Thoracic aorta (tissue), 2 donors: ENCODE data around the gene ADCK1. TPM values are rescaled to one million over a fixed set of nuclear protein-coding genes. Genes with fewer than 3 reads are reported as not detected.

Source experiments
- ATAC-seq: fragments of 150-250 bp; one replicate; pipeline ENCODE4 v1.8.0; 2017; ENCODE audit warnings: low read depth; ENCODE audit not compliant: insufficient number of reproducible peaks, low FRiP score
- DNase-seq: peaks from one replicate; pipeline ENCODE4 v3.0.0-alpha.2; 2020; ENCODE audit warnings: low spot score
- H3K27ac ChIP-seq, 2 donors: fragments of 200-600 bp; sonication (generic); 1 replicate in 1 of 2; 2 replicates in 1 of 2; pipeline ENCODE4 v1.5.1; 2016; ENCODE audit warnings: mild to moderate bottlenecking in 2 of 2, moderate library complexity in 2 of 2
- H3K27me3 ChIP-seq: fragments of 200-600 bp; sonication (generic); replicated peaks from 2 replicates; pipeline ENCODE4 v1.6.0; 2016; ENCODE audit warnings: mild to moderate bottlenecking; ENCODE audit not compliant: insufficient read depth
- H3K36me3 ChIP-seq: fragments of 200-600 bp; sonication (generic); one replicate; pipeline ENCODE4 v1.5.1; 2016
- H3K4me1 ChIP-seq, 2 donors: fragments of 200-600 bp; sonication (generic); 1 replicate in 1 of 2; 2 replicates in 1 of 2; pipeline versions ENCODE4 v1.5.1 to v1.6.0; 2016; ENCODE audit warnings: low read depth in 2 of 2, mild to moderate bottlenecking in 1 of 2; ENCODE audit not compliant: control insufficient read depth in 1 of 2
- H3K4me3 ChIP-seq: fragments of 200-600 bp; sonication (generic); 2 replicates; pipeline ENCODE4 v1.5.1; 2016; ENCODE audit warnings: mild to moderate bottlenecking
- H3K9me3 ChIP-seq: fragments of 200-600 bp; sonication (generic); 2 replicates; pipeline ENCODE4 v1.5.1; 2016
- total RNA-seq, 2 donors: library from RNA; depleted of rRNA; stranded (reverse); fragments of >200 nt; gene quantifications; one replicate each; pipeline versions ENCODE4 v1.1.0 to v1.2.3, GENCODE V29; 2016
- TF ChIP-seq, protein P1 (sequence below): fragments of 200-600 bp; sonication (generic); IDR thresholded peaks from one replicate; pipeline ENCODE4 v1.5.1; 2019; ENCODE audit warnings: antibody characterized with exemption

ADCK1 gene
- total RNA-seq, 2 donors from 2014 or later: 2.2 to 11.2 TPM

- H3K27me3 ChIP-seq: no peaks in the 10 kb centered on the region
- no peak for DNase-seq
- no peaks in the 10 kb centered on the region for H3K4me1 ChIP-seq
- TF ChIP-seq, protein P1, sequence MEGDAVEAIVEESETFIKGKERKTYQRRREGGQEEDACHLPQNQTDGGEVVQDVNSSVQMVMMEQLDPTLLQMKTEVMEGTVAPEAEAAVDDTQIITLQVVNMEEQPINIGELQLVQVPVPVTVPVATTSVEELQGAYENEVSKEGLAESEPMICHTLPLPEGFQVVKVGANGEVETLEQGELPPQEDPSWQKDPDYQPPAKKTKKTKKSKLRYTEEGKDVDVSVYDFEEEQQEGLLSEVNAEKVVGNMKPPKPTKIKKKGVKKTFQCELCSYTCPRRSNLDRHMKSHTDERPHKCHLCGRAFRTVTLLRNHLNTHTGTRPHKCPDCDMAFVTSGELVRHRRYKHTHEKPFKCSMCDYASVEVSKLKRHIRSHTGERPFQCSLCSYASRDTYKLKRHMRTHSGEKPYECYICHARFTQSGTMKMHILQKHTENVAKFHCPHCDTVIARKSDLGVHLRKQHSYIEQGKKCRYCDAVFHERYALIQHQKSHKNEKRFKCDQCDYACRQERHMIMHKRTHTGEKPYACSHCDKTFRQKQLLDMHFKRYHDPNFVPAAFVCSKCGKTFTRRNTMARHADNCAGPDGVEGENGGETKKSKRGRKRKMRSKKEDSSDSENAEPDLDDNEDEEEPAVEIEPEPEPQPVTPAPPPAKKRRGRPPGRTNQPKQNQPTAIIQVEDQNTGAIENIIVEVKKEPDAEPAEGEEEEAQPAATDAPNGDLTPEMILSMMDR: no peak
- no peaks in the 10 kb centered on the region for H3K36me3 ChIP-seq
- no peak overlapping the region for H3K27ac ChIP-seq
- no peaks in the 10 kb centered on the region for H3K9me3 ChIP-seq
- ATAC-seq: no peak
- no peak overlapping the region for H3K4me3 ChIP-seq
Observed at GRCh38 chr14:77979666-77980351, 179.9 kb downstream of the ADCK1 start.

DNA sequence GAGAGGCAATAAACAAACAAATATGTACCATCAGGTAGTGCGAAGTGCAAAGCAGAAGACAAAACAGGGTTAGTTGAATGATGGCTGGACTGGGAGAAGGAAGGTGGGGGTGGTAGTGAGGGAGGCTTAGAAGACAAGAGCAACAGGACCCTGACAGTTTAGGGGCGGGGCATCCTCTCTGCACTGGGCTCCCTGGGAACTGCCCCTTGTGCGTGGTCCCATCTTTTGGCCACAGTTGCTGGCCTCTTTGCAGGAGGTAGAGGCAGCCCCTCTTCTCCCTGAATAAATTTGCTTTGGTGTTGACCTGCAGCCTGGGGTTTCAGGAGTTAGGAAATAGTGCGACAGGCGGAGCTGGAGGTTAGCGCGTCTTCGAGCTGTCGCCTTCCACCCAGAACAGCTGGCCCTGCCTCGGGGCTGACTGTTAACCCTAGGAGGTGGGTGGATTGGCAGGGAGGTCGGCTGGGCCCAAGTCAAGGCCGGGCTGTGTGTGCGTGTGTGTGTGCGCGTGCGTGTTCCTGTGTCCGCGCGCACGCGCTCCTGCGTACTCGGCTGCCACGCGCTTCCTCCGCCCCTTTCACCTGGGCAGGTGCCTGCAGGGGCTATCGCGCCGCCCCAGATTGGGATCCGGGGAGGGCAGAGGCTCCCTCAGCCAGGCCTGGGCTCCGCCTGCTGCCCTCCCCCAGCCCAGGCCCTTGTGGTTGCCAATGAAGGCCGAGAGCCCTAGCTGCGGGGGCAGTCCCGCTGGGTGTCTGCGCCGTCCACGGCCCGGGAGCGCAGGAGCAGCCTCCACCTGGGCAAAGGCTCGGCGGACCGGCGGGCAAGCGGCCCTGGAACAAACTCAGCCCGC lies 180.8 kb downstream of the ADCK1 start:
- Histone ChIP-seq H3K36me3 (no peaks in the 10 kb centered on the region), H3K9me3 (no peaks in the 10 kb centered on the region), H3K4me1 (no peaks in the 10 kb centered on the region), H3K4me3 (peak overlapping the region; percentile 30), H3K27ac (no peak overlapping the region), H3K27me3 (no peaks in the 10 kb centered on the region)
- TF ChIP-seq, protein P1: no peak
- DNase-seq (no peak), ATAC-seq (no peak)

Other genes starting within 250 kb of the ADCK1 start
- gene SPTLC2, start 183.5 kb upstream of the ADCK1 start, total RNA-seq: 10 to 100 TPM; 22.6 to 25.3 TPM
- gene ALKBH1, start 92.1 kb upstream of the ADCK1 start, total RNA-seq: 1 to 10 TPM; 7.2 to 7.3 TPM
- 100 to 1,000 TPM; 260 to 347 TPM for gene SLIRP, start 92.0 kb upstream of the ADCK1 start, total RNA-seq
- 10 to 100 TPM; 40.9 to 47.5 TPM for gene SNW1, start 39.0 kb upstream of the ADCK1 start, total RNA-seq